Measurements from ENCODE around the gene DUSP28.

DNA sequence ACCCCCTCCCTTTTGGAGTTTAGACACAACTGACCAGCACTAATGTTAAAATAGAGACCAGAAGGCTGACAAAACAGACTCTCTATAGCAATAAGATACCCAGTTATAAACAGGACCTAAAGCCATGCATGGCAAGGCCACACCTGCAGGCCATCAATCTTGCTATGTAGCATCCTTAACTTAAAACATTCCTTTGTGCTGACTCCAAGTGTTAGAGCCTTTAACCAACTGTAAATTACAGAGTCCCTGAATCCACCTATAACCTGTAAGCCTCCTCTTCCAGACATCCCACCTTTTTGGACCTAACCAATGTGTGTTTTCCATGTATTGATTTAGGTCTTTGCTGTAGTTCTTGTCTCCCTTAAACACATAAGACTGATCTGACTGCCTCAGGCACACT lies 20.3 kb upstream of the DUSP28 start:
- no peak for TF ChIP-seq CTCF (conservative IDR thresholded peaks at IDR 0.05; ENCODE audit: low read depth, low read length)
- no peak for TF ChIP-seq EZH2 (IDR thresholded peaks at IDR 0.05; ENCODE audit: borderline replicate concordance, low read depth, low read length, poor library complexity, severe bottlenecking)

Data from A673 (cell line).